Measurements from ENCODE around the gene CCN5.
A peak's percentile ranks its signal among the peaks of the same experiment; 100 is the strongest.

Gene CCN5

DNA sequence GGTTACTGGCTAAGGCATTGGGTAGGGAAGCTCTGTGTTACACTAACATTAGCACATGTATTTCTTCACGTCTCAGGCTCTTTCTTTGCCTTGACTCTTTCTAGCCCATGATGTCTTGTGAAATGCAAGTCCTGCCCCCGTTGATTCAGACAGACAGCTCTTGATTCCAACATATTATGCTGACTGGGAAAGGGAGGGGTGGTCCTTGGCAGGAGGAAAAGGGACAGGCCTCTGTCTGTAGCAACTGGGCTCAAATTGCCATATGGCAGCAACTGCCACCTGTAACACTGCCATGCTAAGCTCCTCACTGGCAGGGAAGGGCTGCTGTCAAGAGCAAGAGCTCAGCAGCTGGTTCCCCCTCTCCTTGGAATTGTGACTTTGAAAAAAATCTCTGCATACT lies 24.8 kb downstream of the CCN5 start:
- peak; percentile 12 for DNase-seq

DNA sequence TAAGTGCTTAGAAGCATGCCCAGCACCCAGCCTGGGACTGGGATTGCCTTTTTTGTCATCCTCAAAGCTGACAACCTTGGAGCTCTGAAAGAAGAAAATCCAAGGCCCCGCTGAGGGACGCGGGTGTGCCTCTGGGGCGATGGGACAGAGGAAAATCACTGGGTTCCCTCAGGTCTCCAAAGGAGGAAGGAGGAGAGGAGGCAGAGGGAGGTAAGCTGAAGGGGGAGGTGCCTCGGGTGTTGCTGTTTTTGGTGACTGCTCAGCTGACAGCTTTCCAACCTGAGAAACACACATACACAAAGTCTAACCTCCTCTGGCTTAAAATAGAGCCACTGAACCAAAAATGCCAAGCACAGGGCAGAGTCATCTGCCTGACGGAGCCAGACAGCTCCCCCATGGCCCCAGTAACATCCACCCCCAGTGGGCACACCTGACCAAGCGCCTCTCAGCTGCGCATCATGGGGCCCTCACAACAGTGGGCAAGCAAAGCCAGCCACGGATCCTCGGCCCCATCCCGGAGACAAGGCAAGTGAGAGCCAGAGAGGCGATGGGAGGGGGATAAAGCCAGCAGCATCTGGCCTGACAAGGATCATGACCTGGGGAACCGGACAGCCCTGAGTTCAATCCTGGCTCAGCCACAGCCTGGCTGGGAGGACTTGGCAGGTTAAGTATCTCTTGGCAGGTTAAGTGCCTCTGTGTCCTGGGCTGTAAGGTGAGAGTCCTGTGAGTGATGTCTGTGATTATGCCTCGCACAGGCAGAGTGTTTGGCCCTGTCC lies 27.3 kb downstream of the CCN5 start:
- DNase-seq, result no peak

DNA sequence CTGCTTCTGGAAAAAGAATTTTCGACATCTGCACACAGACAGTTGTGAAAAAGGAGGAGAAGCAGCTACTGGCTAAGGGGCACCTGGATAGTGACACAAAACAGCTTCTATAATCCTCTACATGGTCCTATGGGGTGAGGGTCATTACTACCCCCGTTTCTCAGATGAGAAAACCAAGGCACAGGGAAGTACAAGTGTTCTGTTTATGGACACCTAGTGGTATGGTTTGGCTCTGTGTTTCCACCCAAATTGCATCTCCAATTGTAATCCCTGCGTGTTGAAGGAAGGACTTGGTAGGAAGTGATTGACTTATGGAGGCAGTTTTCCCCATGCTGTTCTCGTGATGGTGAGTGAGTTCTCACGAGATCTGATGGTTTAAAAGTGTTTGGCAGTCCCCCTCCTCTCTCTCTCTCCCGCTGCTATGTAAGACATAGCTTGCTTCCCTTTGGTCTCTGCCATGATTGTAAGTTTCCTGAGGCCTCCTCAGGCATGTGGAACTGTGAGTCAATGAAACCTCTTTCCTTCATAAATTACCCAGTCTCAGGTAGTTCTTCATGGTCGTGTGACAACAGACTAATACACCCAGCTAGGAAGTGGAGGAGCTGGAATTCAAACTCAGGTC lies 28.0 kb downstream of the CCN5 start:
- no peak for DNase-seq

DNA sequence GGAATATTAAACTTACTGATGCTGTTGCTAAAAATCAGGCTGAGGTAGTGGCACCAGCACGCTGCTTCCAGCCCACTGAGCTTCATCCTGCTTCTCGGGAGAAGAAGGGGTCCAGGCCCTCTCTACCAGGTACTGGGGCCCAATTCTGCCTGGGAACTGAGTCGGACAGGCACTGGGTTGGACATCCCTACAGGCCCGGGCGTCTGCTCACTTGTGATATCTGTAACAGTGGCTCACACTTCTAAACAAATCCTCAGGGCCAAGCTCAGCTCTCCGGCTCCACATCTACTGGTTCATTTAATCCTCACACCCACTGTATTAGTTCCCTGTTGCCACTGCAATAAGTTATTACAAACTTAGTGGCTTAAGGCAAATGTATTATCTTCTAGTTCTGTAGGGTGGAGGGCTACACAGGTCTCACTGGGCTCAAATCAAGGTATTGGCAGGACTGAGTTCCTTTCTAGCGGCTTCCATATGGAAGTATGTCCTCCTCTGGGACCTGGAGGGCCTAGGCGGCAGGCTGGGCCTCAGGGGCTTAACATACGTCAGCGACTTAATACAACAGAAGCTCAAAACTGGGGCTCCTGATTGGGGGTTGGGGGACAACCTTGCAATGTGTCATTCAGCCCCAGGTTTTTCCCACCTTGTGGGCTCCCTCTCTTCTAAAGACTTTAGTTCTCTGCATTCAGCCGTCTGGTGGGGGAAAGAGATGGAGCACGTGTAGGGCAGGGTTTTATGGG lies 28.9 kb downstream of the CCN5 start:
- no peak for DNase-seq

DNA sequence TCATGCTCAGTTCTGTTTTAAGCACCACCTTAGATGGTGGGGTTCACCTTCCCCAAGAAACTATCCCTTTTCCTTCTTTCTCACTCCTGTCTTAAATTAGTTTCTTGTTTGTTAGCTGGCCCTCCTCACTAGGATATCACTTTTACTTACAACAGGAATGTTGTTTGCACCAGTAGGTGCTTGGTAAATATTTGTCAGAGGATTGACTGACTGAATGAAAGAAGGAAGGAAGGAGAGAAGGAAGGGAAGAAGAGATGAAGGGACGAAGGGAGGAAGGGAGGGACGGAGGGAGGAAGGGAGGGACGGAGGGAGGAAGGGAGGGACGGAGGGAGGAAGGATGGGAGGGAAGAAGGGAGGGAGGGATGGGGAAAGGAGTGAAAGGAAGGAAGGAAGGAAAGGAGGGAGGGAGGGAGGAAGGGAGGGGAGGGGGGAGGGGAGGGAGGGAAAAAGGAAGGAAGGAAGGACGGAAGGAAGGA lies 30.0 kb downstream of the CCN5 start:
- DNase-seq, result no peak

DNA sequence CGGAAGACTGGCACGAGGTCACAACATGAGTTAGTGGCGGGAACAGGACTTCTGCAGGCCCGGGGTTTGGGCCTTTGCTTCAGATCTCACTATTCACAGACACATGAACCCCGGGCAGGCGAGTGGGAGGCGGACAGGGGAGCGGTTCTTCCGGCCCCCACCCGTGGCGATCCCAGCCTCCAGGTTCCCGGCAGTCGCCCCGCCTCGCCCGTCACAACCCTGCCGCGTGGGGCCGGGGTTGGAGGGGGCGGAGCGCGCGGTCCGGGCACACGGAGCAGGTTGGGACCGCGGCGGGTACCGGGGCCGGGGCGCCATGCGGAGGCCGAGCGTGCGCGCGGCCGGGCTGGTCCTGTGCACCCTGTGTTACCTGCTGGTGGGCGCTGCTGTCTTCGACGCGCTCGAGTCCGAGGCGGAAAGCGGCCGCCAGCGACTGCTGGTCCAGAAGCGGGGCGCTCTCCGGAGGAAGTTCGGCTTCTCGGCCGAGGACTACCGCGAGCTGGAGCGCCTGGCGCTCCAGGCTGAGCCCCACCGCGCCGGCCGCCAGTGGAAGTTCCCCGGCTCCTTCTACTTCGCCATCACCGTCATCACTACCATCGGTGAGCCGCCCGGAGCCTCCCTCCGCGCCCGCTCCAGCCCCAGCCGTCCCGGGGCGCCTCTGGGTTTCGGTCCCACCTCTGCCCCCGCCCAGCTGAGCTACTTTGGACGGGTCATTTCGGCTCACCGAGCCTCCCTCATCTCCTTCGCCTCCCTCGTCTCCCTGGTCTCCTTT lies 30.6 kb downstream of the CCN5 start, which contains the start of gene KCNK15:
Gene KCNK15 (plus strand): TSS at position 268 of the 769 bp plus-strand sequence. CDS start 46 bp downstream, at position 314.
- DNase-seq, result no peak

DNA sequence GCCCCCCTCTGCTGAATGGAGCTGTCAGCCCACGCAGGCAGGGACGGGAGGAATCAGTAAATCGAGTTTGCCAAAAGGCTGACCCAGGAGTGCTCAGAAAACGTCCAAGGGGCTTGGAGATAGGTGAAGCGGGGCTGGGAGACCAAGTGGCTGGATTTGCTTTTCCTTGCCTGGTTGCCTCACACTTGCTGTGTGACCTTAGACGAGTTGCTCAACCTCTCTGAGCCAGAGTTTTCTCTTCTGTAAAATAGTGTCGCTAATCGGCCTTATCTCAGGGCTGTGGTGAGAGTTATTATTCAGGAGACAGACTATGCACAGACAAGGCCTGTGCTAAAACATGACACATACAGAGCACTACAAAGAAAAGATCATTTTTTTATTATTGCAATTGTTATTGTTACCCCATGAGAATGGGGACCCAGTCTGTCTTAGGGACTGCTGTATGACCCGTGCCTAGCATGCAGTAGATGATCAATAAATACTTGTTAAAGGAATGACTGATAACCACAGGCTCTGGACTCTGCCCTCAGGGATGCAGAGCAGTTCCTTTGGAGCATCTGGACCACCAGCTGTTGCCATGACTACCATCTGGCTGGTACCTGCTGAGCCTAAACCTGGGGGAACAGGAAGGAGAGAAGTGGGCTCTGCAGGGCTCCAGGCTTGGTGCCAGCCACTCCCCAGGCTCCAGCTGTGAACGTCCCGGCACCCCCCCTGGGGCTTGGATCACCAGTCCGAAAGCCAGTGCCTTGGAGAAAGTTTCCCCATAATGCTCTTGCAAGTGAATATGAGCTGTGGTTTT lies 31.4 kb downstream of the CCN5 start:
- DNase-seq, result peak; percentile 96

DNA sequence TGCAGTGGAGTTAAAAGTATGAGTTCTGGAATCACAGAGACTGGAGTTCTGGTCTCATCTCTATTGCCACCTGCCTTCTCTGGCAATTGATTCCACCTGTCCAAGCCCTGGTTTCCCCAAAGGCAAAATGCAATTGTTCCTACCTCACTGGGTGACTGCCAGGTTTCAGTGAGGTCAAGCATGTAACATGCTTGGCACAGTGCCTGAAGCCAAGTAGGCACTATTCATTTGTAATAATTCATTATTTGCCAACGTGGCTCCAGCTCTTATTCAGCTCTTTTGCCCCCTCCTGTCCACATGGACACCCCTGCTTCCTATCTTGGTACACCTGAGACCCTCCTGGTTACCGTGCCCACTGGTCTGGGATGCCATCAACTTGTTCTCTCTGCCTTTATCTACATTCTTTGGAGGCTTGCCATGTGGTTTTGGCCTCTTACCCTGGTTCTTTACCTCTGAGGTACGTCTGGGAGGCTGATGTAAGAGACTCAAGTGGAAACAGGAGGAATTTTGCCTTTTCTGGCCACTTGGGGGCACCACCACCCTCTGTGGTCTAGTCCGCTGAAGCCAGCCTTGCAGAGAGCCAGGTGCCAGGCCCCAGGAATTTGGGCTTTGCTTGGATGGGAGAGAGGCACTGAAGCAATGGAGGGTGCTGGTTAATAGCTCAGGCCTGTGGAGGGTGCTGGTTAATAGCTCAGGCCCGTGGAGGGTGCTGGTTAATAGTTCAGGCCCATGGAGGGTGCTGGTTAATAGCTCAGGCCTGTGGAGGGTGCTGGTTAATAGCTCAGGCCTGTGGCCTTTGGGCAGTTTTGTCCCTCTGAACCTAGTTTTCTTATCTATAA lies 32.2 kb downstream of the CCN5 start:
- peak; percentile 97 for DNase-seq

DNA sequence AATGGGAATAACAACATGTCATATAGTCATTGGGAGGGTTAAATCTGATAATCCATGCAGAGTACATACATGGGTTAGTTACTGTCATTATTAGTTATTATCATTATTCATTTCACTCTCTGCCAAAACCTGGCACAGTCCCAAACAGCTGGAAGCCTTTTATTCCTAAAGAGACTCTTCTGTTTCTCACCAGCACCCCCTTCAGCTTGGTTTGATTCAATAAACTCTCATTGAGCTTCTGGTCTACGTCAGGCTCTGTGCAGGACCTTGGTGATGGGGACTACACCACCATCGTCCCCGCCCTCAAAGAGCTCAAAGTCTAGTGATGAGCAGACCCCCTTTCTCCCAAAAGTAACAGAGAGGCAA lies 32.8 kb downstream of the CCN5 start:
- DNase-seq, result no peak

DNA sequence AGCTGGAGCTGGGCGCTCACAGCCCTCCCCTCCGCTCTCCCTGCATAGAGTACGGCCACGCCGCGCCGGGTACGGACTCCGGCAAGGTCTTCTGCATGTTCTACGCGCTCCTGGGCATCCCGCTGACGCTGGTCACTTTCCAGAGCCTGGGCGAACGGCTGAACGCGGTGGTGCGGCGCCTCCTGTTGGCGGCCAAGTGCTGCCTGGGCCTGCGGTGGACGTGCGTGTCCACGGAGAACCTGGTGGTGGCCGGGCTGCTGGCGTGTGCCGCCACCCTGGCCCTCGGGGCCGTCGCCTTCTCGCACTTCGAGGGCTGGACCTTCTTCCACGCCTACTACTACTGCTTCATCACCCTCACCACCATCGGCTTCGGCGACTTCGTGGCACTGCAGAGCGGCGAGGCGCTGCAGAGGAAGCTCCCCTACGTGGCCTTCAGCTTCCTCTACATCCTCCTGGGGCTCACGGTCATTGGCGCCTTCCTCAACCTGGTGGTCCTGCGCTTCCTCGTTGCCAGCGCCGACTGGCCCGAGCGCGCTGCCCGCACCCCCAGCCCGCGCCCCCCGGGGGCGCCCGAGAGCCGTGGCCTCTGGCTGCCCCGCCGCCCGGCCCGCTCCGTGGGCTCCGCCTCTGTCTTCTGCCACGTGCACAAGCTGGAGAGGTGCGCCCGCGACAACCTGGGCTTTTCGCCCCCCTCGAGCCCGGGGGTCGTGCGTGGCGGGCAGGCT lies 35.1 kb downstream of the CCN5 start:
- DNase-seq, result no peak

DNA sequence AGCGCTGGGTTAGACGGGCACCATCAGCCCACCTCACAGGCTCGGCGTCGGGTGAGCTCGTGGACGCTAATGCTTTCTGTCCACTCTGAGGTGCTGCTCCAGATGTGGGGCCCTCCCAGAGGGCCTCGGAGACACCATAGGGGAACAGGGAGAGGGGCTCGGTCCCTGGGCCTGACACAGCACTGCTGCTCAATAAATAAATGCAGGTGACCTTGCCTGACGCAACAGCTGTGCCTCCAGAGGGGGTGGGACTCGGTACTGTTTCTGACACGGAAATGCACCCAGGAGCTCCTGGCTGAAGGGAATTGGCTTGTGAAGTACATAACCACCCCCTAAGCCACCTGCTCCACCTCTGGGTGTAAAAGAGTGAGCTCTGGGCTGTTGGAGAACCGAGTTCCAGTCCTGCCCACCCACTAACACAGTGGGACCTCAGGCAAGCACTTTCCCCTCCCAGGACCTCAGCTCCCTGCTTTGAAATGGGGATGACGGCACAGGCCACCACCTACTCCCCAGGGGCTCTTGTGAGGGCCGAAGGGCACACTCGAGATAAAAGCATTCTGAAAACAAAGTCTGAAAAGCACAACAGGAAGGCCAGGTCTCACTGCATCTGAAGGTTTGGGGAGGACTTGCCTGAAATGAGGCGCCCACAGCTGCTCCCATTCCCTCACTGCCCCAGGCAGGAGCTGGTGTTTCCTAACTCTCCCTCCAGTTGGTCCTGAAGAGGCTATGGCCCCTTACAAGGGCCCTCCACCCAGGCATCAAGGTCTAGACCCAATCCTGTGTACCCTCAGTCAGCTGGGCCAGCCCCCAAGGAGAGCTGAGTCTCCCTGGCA lies 37.1 kb downstream of the CCN5 start:
- no peak for DNase-seq

DNA sequence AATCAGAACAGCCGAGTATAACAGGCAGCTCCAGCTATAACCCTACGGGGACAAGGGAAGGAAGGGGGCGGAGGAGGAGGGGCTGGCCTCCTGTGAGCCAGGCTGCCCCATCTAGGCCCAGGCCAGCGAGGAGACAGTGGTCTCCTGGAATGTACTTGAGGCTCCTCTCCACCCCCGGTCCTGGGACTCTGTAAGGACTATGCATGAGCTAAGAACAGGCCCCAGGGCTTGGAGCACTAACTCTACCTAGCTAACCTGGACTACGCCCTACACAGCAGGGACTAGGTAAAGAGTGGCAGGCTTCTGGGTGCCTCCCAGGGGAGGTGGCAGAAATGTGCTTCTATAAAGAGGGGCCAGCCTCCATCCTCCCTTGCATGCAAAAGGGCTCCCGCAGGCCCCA lies 39.4 kb downstream of the CCN5 start:
- DNase-seq, result no peak

DNA sequence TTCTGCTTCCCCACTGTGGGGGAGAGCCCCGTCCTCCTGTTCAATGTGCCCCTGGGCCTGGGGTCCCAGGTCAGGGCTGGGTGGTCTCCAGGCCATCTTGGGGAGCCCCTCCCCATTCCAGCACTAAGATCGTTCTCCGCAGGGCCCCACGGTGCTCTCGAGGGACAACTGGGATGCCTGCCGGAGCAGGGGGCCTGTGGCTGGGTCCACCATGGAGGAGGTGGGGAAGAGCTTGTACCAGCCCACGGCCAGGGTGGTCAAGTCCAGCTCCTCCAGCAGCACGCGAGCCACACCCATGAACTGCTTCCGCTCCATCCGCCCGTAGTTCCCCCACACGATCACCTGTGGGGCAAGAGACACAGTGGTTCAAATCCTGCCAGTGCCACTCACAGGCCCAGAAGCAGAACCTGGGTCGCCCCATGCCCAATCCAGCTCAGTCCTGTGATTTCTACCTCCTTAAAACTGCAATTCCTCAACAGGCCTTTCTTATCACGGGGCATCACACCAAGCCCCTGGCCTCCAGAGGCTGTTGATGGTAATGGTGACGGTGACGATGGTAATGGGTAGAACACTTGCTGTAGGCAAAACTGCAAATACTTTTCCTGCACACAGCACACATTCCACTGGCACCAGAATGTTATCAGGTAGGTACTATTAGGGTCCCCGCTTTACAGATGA lies 41.0 kb downstream of the CCN5 start:
- DNase-seq, result no peak

DNA sequence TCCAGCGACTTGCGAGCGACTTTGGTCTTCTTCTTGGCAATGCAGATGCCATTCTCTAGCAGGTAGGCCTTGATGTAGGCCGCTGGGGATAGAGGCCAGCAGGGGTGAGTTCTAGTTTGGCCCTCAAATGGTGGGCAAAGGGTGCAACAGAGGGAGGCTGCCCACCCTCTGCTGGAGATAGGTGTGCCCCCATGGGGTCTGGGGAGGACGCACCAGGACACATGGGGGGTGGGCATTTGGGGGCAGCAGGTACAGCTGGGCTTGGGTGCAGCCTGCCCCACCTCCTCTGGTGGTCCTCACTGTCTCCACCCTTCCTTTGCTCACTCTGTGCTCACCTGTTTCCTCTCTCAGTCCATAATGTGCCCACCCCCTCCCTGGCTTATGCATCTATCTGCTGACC lies 41.8 kb downstream of the CCN5 start:
- no peak for DNase-seq

DNA sequence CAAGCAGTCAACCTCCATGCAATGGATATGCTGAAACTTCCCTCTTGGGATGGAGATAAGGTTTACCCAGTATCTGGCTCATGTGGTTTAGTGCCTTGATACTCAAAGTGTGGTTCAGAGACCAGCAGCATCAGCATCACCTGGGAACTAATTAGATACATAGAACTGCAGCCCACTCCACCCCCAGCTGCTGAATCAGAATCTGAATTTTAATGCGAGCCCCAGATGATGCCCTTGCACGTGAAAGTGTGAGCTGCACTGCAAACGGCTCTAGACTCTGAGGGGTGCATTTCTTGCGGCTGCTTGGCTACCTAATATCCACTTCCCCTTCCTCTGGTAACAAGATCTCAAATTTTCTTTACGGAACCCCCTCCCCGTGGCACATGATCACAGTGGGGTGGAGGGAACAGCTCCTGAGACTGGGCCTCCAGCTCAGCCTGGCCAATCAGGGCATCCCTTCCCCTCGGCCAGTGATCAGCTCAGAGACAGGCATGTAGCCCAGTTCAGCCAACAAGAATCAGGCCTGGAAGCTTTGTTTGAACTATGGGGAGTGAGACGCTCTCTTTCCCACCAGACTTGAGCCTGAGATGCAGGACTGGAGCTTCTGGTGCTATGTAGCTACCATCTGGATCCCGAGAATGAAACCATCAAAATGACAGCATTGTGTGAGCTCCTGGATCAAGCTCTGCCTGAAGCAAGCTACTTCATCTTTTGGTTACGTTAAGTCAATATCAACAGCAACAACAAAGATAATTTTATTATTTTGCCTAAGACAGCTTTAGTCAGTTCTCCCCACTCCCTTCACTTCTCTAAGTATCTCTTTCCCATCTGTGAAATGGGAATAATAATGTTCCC lies 43.3 kb downstream of the CCN5 start:
- no peak for DNase-seq

DNA sequence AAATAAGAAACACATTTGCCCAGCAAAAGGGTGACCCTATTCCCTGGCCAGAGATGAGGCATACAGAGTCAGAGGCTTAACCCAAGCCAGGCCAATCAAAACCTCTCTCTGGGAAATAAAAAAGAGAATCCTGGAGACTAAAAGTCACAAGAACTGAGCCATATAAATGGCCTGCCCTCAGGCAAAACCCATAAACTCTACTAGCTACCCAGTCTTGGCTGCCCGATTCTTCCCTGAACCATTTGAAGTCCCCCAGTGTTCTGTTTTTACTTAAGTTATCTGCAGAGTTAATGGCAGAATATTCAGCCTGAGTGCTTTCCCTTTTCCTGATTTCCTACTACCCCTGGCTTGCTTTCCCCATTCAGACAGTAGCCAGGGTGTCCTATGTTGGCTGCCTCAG lies 44.4 kb downstream of the CCN5 start:
- no peak for DNase-seq

DNA sequence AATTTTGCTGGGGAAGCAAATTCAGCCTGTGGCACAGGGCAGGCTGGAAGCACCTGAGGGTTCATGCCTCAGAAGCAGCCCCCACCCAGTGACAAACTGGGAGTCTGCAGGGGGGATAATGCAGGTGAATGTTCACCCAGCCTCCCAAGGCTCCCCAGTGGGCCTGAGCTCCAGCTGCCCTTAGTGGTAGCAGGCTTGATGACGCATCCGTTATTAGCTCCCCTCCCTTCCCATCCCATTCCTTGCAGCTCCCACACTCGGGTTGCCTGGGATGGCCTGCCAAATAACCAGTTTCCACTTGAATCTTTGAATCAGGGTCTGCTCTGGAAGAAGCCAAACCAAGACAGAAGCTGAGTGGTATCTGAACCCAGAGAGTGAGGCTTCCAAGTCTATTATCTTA lies 46.3 kb downstream of the CCN5 start:
- no peak for DNase-seq

Data from NCI-H1092 treated with DMSO at 0.1 percent for 48 hours (cell line).